ENCODE results near the gene PKMYT1. TPM values are rescaled to one million over a fixed set of nuclear protein-coding genes. Genes with fewer than 3 reads are reported as not detected.

Gene PKMYT1
- total and polyA plus RNA-seq, 4 experiments from 2014 or later = 0.79 TPM; not detected in 3

DNA sequence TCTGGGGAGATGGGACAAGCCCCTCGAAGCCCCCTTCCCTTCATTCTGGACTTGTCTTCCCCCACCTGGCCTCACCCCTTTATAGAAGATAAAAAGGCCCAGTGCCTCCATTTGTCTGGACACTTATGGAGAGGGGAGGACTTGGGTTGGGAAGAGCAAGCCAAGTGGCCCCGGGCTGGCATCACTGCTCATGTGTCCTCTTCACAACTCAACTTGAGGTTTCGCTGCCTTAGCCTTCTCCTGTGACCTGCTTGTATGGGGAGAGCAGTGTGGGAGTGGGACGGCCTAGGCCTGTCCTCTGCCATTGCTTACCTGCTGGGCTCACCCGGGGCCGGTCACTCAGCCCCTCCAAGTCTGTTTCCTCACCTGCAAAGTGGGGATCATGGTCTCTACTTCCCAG is 9.7 kb downstream of the PKMYT1 start:
- Histone ChIP-seq H3K4me1 (ENCODE audit: insufficient read depth, low read length) (peaks cover 30% of the 10 kb centered on the region), H3K9me3 (ENCODE audit: control insufficient read depth in 1 of 2, low read length in 2 of 2) (no peaks in the 10 kb centered on the region), H3K27me3 (ENCODE audit: insufficient read depth, low read length) (peaks cover 21% of the 10 kb centered on the region), H3K36me3 (ENCODE audit: insufficient read depth, low read length) (no peaks in the 10 kb centered on the region), H3K4me3 (ENCODE audit: low read length in 2 of 2) (peak overlapping the region in 1 of 2 donors; percentile 64), H3K27ac (ENCODE audit: low read depth, low read length) (no peak overlapping the region)
- Mint-ChIP-seq H3K9me3 (peaks cover 0 to 3% (median 0%) of the 10 kb centered on the region in 8 donors), H3K27me3 (peaks cover 6 to 11% of the 10 kb centered on the region in 2 donors), H3K36me3 (no peaks in the 10 kb centered on the region), H3K4me3 (peak overlapping the region in 7 of 8 donors; percentile 31 to 68 (median 61)), H3K27ac (peak overlapping the region in 1 of 7 donors; percentile 4), H3K4me1 (peaks cover 3 to 21% (median 15%) of the 10 kb centered on the region in 4 donors)
- CTCF ChIA-PET (ENCODE audit: partially characterized antibody) = interaction anchor here (0.6 to 1.3 kb wide), 4 partner anchors 8 to 1583 kb away, joined by 3 to 5 read pairs (median 3); no protein-coding TSS in a partner anchor
- no peak for DNase-seq
- intact Hi-C loops (cut with micrococcal nuclease) = no loop called here
- POLR2A ChIA-PET (ENCODE audit: partially characterized antibody) = interaction anchor here (1.0 to 6.8 kb wide), 2 partner anchors 12 to 52 kb away, joined by 3 to 49 read pairs; partner anchors contain the start of gene PKMYT1

DNA sequence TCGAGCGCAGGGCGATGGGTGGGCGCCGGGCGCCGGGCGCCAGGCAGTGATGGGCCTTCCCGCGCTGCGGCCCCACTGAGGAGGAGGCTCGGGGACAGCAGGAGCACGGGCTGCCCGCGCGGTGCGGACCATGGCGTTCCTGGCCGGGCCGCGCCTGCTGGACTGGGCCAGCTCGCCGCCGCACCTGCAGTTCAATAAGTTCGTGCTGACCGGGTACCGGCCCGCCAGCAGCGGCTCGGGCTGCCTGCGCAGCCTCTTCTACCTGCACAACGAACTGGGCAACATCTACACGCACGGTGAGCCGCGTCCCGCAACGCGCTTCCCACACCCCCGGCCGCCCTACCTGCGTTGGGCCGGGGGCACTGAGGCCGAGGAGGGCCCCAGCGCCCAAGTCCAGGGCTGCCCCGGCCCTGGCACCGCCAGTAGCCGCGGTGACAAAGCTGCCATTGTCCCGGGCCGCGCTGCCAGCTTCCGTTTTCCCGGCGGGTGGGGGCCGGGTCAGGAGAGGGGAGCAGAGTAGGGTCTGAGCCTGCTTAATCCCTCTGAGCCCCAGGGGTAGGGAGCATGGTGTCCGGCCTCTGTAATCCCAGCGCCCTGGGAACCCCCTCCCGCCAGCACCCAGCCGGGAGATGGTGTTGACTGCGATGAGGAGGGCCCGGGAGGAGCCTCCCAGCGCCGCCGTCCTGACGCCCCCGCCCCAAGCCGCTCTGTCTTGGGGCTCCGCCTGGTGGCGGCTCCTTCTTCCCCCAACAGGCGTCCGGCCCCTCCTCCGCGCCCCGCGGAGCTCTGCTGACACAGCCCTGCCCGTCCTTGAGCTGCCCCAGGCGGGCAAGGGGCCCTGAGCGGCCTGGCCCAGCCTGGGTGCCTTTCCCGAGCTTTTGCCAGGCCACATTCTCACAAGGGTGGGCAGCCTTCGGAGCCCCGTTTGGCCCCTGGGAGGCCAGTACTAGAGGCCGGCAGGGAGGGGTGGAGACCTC is 10.4 kb downstream of the PKMYT1 start:
- intact Hi-C loops (cut with micrococcal nuclease) = loop anchor here (1.0 to 5.0 kb wide), 2 partner anchors 10 to 88 kb away; partner anchors contain the start of genes FLYWCH2 and PKMYT1
- H3K4me1 ChIP-seq (ENCODE audit: insufficient read depth, low read length) = peaks cover 35% of the 10 kb centered on the region

DNA sequence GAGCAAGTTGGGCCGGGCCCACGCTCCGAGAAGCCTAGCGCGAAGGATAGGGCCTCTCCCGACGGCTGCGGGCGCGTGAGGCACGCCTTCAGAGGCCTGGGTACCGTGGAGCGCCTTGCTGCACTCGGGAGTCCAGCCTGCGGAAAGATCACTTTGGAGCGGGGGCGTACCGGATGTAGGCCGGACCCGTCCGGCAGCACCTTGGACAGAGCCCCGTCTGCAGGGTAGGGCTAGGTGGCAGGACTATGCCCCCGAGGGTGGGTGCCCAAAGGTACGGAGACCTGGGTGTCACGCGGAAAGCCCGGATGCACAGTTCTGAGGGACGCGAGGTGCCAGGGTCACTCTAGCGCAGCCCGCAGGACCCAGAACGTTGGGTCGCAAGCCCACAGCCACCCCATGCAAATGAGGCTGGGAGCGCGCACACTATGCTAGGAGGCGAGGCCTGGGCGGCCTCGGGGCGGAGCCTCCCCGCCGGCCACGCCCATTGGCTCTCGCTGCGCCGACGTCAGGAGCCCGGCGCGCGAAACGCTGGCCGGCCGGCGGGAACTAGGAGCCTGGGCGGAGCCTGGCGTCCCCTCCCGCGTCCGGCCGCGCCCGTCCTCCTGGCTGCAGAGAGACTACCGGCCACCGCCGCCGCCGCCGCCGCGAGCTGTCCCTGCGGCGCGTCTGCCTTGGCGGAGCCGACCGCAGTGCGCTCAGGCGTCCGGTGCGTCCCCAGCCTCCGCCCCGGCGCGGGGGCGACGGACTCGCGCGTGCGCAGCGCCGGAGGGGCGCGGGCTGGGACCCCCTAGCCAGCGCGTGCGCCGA is 11.3 kb downstream of the PKMYT1 start, which contains the start of gene PAQR4:
PAQR4 (plus strand) TSS at position 611 of the 807 bp plus-strand sequence. CDS start 327 bp downstream, outside the sequence.
- Histone ChIP-seq H3K27ac (ENCODE audit: low read depth, low read length) (peak within 1 kb of the TSS; percentile 26), H3K9me3 (ENCODE audit: control insufficient read depth in 1 of 2, low read length in 2 of 2) (no peaks in the 10 kb centered on the region), H3K4me3 (ENCODE audit: low read length in 2 of 2) (peak within 1 kb of the TSS; percentile 28 to 64), H3K27me3 (ENCODE audit: insufficient read depth, low read length) (peaks cover 23% of the 10 kb centered on the region), H3K4me1 (ENCODE audit: insufficient read depth, low read length) (peaks cover 44% of the 10 kb centered on the region), H3K36me3 (ENCODE audit: insufficient read depth, low read length) (no peaks in the 10 kb centered on the region)
- Mint-ChIP-seq H3K36me3 (no peaks in the 10 kb centered on the region), H3K4me3 (peak within 1 kb of the TSS; percentile 68 to 84 (median 78)), H3K27me3 (peaks cover 8 to 15% of the 10 kb centered on the region in 2 donors), H3K27ac (peak within 1 kb of the TSS in 3 of 7 donors; percentile 52 to 78 (median 62)), H3K9me3 (peaks cover 0 to 3% (median 0%) of the 10 kb centered on the region in 8 donors), H3K4me1 (peaks cover 3 to 33% (median 20%) of the 10 kb centered on the region in 4 donors)
- ChIA-PET POLR2A (ENCODE audit: partially characterized antibody) (interaction anchor here (6.8 kb wide), 1 partner anchor 13 kb away, joined by 49 read pairs; the partner anchor contains the start of gene PKMYT1), CTCF (ENCODE audit: partially characterized antibody) (interaction anchor here (0.7 to 1.3 kb wide), 2 partner anchors 22 to 61 kb away, joined by 3 read pairs; no protein-coding TSS in a partner anchor)
- intact Hi-C loops (cut with micrococcal nuclease) = loop anchor here (1.0 to 5.0 kb wide), 2 partner anchors 11 to 87 kb away; partner anchors contain the start of genes FLYWCH2 and PKMYT1
- peak; percentile 67 to 79 (median 76) for DNase-seq

More for the DNA sequence above, 10.4 kb downstream of the PKMYT1 start:
- H3K27ac ChIP-seq (ENCODE audit: low read depth, low read length) = peak overlapping the region; percentile 26
- ChIA-PET CTCF (ENCODE audit: partially characterized antibody) (interaction anchor here (0.6 to 1.3 kb wide), 5 partner anchors 9 to 1582 kb away, joined by 3 to 5 read pairs (median 3); no protein-coding TSS in a partner anchor), POLR2A (ENCODE audit: partially characterized antibody) (interaction anchor here (1.0 to 6.8 kb wide), 2 partner anchors 13 to 53 kb away, joined by 3 to 49 read pairs; partner anchors contain the start of gene PKMYT1)
- Mint-ChIP-seq H3K4me3 (peak overlapping the region; percentile 27 to 73 (median 64)), H3K27ac (no peak overlapping the region), H3K9me3 (peaks cover 0 to 3% (median 0%) of the 10 kb centered on the region in 8 donors), H3K4me1 (peaks cover 3 to 28% (median 17%) of the 10 kb centered on the region in 4 donors), H3K27me3 (peaks cover 6 to 13% of the 10 kb centered on the region in 2 donors), H3K36me3 (no peaks in the 10 kb centered on the region)
- H3K4me3 ChIP-seq (ENCODE audit: low read length in 2 of 2) = peak overlapping the region in 1 of 2 donors; percentile 64
- peak; percentile 44 to 64 (median 57) for DNase-seq
- no peaks in the 10 kb centered on the region for H3K36me3 ChIP-seq (ENCODE audit: insufficient read depth, low read length)
- H3K9me3 ChIP-seq (ENCODE audit: control insufficient read depth in 1 of 2, low read length in 2 of 2) = no peaks in the 10 kb centered on the region
- H3K27me3 ChIP-seq (ENCODE audit: insufficient read depth, low read length) = peaks cover 23% of the 10 kb centered on the region

DNA sequence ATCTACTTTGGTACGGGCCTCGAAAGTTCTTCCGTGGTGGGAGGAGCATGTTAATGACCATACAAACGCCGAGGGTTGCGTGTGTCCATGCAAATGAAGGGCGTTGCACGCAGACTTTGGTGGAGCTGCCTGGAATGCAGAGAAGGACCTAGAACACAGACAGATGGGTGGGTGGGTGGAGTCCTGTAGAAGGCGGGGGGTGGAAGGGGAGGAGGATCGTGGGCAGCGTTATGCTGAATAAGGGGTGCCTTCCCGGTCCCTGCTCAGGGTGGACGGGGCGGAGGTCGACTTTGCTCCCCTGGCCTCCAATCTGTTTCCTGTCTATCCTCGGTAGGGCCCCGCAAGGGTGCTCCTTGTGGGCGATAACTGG is 11.9 kb downstream of the PKMYT1 start:
- no peaks in the 10 kb centered on the region for H3K36me3 Mint-ChIP-seq
- H3K4me1 ChIP-seq (ENCODE audit: insufficient read depth, low read length) = peaks cover 50% of the 10 kb centered on the region
- H3K4me3 ChIP-seq (ENCODE audit: low read length in 2 of 2) = peak overlapping the region in 1 of 2 donors; percentile 28
- peaks cover 3 to 38% (median 23%) of the 10 kb centered on the region in 4 donors for H3K4me1 Mint-ChIP-seq
- ChIA-PET POLR2A (ENCODE audit: partially characterized antibody) (interaction anchor here (6.8 kb wide), 1 partner anchor 14 kb away, joined by 49 read pairs; the partner anchor contains the start of gene PKMYT1), CTCF (ENCODE audit: partially characterized antibody) (no interaction called here)
- no peaks in the 10 kb centered on the region for H3K9me3 ChIP-seq (ENCODE audit: control insufficient read depth in 1 of 2, low read length in 2 of 2)
- no peaks in the 10 kb centered on the region for H3K36me3 ChIP-seq (ENCODE audit: insufficient read depth, low read length)
- DNase-seq = no peak
- peak overlapping the region; percentile 68 to 84 (median 78) for H3K4me3 Mint-ChIP-seq
- intact Hi-C loops (cut with micrococcal nuclease) = loop anchor here (5.0 kb wide), 1 partner anchor 86 kb away; the partner anchor contains the start of gene FLYWCH2
- H3K27ac Mint-ChIP-seq = peak overlapping the region in 3 of 7 donors; percentile 52 to 78 (median 62)
- peaks cover 11 to 15% of the 10 kb centered on the region in 2 donors for H3K27me3 Mint-ChIP-seq
- H3K27ac ChIP-seq (ENCODE audit: low read depth, low read length) = no peak overlapping the region
- H3K27me3 ChIP-seq (ENCODE audit: insufficient read depth, low read length) = peaks cover 23% of the 10 kb centered on the region
- peaks cover 0 to 3% (median 0%) of the 10 kb centered on the region in 8 donors for H3K9me3 Mint-ChIP-seq

DNA sequence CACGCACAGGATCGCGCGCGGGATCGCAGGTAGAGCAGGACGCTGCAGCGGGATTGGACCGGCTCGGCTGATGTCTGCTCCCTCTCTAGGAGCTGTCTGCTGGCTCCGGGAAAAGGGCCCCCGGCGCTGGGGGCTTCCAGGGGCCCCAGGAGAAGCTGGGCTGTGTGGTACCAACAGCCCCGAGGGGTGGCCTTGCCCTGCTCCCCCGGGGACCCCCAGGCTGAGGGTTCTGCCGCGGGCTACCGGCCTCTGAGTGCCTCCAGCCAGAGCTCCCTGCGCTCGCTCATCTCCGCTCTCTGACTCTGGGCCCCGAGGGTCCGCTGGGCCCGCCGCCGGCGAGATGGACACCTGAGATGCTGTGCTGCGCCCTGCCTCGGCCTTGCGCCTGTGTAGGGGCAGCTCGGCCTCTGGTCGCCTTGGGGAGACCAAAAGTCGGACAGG is 12.5 kb downstream of the PKMYT1 start:
- Mint-ChIP-seq H3K27ac (peak overlapping the region in 1 of 7 donors; percentile 62), H3K9me3 (peaks cover 0 to 3% (median 0%) of the 10 kb centered on the region in 8 donors), H3K27me3 (peaks cover 11 to 15% of the 10 kb centered on the region in 2 donors), H3K4me1 (peaks cover 4 to 39% (median 23%) of the 10 kb centered on the region in 4 donors), H3K4me3 (peak overlapping the region in 3 of 8 donors; percentile 21 to 84 (median 79)), H3K36me3 (no peaks in the 10 kb centered on the region)
- no peaks in the 10 kb centered on the region for H3K9me3 ChIP-seq (ENCODE audit: control insufficient read depth in 1 of 2, low read length in 2 of 2)
- CTCF ChIA-PET (ENCODE audit: partially characterized antibody) = no interaction called here
- no peak overlapping the region for H3K27ac ChIP-seq (ENCODE audit: low read depth, low read length)
- H3K27me3 ChIP-seq (ENCODE audit: insufficient read depth, low read length) = peaks cover 23% of the 10 kb centered on the region
- intact Hi-C loops (cut with micrococcal nuclease) = loop anchor here (5.0 kb wide), 1 partner anchor 85 kb away; the partner anchor contains the start of gene FLYWCH2
- POLR2A ChIA-PET (ENCODE audit: partially characterized antibody) = interaction anchor here (6.8 kb wide), 1 partner anchor 15 kb away, joined by 49 read pairs; the partner anchor contains the start of gene PKMYT1
- H3K4me1 ChIP-seq (ENCODE audit: insufficient read depth, low read length) = peaks cover 55% of the 10 kb centered on the region
- H3K4me3 ChIP-seq (ENCODE audit: low read length in 2 of 2) = no peak overlapping the region
- DNase-seq = peak in 1 of 5 donors; percentile 16
- H3K36me3 ChIP-seq (ENCODE audit: insufficient read depth, low read length) = no peaks in the 10 kb centered on the region

DNA sequence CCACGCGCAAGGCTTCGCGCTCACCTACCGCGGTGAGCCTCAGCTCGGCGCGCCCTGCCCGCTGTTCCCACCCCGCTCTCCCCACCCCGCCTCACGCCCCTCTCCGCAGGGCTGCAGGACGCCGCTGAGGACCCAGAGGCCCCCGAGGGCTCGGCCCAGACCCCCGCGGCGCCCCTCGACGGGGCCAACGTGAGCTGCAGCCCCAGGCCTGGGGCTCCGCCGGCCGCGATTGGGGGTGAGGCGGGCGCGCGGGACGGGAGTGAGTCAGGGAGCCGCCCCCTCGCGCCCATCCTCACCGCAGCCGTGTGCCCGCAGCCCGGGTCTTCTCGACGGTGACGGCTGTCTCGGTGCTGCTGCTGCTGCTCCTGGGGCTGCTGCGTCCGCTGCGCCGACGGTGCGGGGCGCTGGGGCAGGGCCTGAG is 13.0 kb downstream of the PKMYT1 start:
- DNase-seq = peak in 1 of 5 donors; percentile 33

More for the DNA sequence above, 13.0 kb downstream of the PKMYT1 start:
- Mint-ChIP-seq H3K4me3 (peak overlapping the region in 1 of 8 donors; percentile 43), H3K9me3 (peaks cover 0 to 3% (median 0%) of the 10 kb centered on the region in 8 donors), H3K4me1 (peaks cover 4 to 35% (median 23%) of the 10 kb centered on the region in 4 donors), H3K36me3 (no peaks in the 10 kb centered on the region), H3K27ac (no peak overlapping the region), H3K27me3 (peaks cover 11 to 15% of the 10 kb centered on the region in 2 donors)
- H3K4me3 ChIP-seq (ENCODE audit: low read length in 2 of 2) = no peak overlapping the region
- peaks cover 24% of the 10 kb centered on the region for H3K27me3 ChIP-seq (ENCODE audit: insufficient read depth, low read length)
- H3K9me3 ChIP-seq (ENCODE audit: control insufficient read depth in 1 of 2, low read length in 2 of 2) = no peaks in the 10 kb centered on the region
- no peaks in the 10 kb centered on the region for H3K36me3 ChIP-seq (ENCODE audit: insufficient read depth, low read length)
- POLR2A ChIA-PET (ENCODE audit: partially characterized antibody) = interaction anchor here (6.8 kb wide), 1 partner anchor 15 kb away, joined by 49 read pairs; the partner anchor contains the start of gene PKMYT1
- peaks cover 60% of the 10 kb centered on the region for H3K4me1 ChIP-seq (ENCODE audit: insufficient read depth, low read length)
- intact Hi-C loops (cut with micrococcal nuclease) = loop anchor here (5.0 kb wide), 1 partner anchor 85 kb away; the partner anchor contains the start of gene FLYWCH2
- CTCF ChIA-PET (ENCODE audit: partially characterized antibody) = interaction anchor here (0.9 kb wide), 1 partner anchor 35 kb away, joined by 3 read pairs; no protein-coding TSS in a partner anchor
- no peak overlapping the region for H3K27ac ChIP-seq (ENCODE audit: low read depth, low read length)

All from CD4-positive, alpha-beta memory T cell (primary cell).